CD4-positive, alpha-beta T cell treated with Interleukin-12 subunit alpha and Interleukin-12 subunit beta, for 1 hour (primary cell): ENCODE results near the gene PIK3AP1.
A peak's percentile ranks its signal among the peaks of the same experiment; 100 is the strongest.
"Not testable (repeated sequence)": the region's sequence is repeated elsewhere in the genome, so short reads cannot be mapped to it uniquely, and the experiment has no call there.

Experiments used
- DNase-seq: peaks from one replicate; pipeline ENCODE4 v3.0.0-alpha.2; 2020

PIK3AP1 gene

GRCh38 chr10:96606946-96607345 lies 113.4 kb downstream of the PIK3AP1 start:
- DNase-seq, result no peak

DNA sequence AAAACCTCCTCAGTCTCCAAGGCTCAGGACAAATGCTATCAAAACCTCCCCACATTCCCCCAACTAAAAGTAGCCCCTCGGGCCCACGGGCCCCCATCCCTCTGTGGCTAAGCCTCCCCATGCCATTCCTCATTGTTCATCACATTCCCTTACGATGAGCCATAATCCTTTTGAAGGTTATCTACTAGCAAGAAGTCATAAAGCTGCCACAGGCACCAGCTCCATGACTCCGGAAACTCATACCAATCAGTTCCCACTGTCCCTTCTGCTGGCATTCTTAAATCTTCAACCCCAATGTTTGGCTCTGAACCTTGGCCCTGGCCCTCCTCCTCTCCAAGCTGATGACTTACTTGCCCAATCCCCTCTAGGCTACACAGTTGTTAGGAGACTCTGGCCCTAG lies 114.1 kb downstream of the PIK3AP1 start:
- DNase-seq, result no peak

DNA sequence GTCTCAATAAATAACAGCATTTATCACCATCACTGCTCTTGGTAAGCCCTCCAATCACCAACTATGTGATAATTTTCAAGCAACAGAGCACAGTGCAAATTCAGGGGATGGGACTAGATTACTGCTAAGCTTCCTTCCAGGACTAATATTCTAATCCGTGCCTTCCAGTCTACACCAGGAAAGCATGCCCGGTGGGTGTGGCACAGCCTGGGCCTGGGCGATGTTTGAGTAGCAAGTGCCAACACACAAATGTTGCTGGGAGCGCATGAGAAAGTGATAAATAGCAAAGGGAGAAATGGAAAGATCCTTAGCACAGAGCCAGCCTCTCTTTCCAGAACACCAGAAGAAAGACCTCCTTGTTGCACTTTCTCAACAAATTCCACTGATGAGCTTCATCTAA lies 120.0 kb downstream of the PIK3AP1 start:
- no peak for DNase-seq

- no peak for DNase-seq
These were observed 121.5 kb downstream of the PIK3AP1 start for GRCh38 chr10:96598846-96599245.

GRCh38 chr10:96596422-96597407 lies 123.6 kb downstream of the PIK3AP1 start:
- no peak for DNase-seq

DNA sequence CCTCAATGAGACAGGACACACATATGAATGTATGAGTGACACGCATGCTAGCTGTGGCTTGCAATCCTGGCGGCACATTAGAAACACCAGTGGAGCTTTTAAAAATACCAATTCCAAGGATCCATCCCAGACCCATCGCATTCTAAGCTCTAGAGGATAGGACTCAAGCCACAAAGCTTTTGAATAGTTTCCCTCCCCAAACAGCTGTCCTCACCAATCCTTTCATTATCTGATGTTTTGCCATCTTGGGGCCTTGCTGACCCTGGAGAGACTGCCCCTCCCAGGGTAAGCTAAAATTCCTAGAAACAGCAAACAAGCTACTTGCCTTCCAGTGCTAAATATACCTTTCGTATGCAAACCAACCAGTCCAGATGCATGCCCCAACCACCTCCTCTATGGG lies 124.6 kb downstream of the PIK3AP1 start:
- no peak for DNase-seq

DNA sequence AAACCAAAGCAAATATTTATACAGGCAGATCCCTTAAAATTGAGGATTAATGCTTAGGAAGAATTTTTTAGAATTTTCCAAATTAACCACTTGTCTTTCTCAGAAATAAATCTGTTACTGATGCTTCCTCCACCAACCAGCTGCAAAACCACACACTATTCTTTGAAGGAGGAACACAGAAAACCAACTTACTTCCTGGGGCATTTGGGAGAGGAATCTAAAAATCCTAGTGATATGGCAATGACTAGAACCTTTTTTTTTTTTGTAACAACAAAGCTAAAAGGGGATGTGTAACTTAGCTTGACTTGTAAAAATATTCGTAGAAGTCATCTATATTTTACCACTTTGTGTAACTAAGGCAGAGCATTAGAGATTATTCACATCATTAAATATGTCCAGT lies 128.4 kb downstream of the PIK3AP1 start:
- DNase-seq, result no peak

GRCh38 chr10:96588616-96589419 lies 131.5 kb downstream of the PIK3AP1 start:
- no peak for DNase-seq

DNA sequence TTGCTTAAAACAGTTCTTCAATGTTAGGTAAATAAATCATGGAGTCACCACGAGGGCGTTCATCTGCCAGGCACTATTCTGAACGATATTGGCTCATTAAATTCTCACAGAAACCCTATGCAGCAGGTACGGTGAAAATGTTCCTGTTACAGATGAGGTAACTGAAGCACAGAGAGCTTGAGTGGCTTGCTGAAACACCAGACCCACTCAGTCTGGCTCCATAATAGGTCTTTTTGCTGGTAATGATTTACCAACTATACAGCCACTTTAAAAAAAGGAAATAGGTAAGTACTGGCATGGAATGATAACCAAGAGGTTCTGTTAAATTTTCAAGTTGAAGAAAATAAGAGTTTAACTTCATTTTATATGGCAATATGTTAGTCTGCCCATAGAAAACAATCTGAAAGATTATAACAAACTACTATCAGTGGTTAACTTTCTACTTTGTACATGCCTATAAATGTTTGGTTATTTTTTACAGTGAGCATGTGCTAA lies 132.2 kb downstream of the PIK3AP1 start:
- DNase-seq, result no peak

DNA sequence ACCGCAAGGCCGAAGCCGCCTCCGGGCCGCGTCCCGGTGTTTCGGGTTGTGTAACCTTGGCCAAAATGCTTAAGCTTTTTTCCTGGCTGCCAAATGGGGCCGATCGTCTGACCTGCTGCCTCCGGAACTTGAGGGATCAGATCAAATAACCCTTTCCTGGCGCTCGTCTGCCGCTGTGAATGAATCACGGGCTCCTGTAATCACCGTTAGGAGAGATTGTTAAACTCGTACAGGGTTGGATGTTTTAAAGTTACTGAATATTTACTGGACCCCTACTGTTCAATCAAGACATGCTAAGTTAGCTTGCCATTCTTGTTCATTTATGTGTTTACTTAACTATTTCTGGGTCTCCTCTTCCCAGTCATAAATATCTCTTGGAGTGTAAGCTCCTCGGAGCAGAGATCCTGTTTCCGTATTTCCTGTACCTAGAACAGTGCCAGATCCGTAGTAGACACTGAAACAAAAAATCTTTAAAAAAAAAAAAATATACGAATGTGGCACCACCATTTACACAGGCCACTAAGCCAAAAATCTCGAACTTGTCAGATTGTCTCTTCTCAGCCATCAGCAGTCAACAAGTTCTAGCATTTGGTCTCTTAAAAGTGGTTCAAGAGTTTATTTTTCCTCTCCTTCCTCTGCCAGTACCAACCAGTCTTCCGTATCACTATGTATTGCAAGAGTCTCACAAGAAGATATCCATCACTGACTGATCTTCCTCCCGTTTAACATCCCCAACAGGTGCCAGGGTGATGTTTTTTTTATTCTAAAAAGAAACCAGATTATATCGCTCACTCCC lies 132.9 kb downstream of the PIK3AP1 start:
- peak; percentile 13 for DNase-seq

DNA sequence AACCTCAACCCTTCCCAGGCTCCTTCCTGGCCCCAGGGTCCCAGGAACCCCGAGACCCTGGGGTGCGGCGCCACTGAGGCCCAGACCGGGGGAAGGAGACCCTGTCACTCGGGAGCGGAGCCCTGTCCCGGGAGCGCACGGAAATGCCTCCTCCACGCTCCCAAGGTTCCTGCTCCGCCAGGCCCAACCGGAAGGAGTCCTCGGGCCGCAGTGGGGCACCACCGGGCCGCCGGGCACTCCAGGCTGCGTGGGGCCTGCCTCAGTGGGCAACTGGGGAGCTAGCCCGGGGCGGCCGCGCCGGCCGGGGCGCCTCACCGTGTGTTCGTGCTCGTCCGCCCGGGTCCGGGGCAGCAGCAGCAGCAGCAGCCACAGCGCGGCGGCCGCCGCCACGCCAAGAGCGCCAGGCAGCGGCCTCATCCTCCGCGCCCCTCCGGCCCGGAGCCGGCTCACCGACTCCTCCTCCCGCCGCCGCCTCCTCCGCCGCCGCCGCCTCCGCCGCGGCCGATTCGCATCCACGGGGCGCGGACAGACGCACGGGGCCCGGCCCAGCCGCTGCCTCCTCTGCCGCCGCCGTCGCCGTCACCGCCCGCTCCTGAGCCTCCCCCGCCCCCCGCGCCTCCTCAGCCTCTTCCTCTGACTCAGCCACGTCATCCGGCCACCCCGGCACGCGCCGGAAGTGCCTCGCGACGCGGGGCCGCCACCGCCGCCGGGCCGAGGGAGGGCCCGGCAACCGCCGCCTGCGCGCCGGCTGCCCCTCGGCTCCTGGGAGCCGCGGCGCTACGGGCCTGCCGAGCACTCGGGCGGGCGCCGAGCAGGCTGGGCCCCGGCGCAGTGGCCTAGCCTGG lies 133.7 kb downstream of the PIK3AP1 start, which contains the start of gene TM9SF3:
TM9SF3 (minus strand) TSS at position 594 of the 845 bp plus-strand sequence; CDS start at position 417, 177 bp downstream.
- peak; percentile 93 for DNase-seq

DNA sequence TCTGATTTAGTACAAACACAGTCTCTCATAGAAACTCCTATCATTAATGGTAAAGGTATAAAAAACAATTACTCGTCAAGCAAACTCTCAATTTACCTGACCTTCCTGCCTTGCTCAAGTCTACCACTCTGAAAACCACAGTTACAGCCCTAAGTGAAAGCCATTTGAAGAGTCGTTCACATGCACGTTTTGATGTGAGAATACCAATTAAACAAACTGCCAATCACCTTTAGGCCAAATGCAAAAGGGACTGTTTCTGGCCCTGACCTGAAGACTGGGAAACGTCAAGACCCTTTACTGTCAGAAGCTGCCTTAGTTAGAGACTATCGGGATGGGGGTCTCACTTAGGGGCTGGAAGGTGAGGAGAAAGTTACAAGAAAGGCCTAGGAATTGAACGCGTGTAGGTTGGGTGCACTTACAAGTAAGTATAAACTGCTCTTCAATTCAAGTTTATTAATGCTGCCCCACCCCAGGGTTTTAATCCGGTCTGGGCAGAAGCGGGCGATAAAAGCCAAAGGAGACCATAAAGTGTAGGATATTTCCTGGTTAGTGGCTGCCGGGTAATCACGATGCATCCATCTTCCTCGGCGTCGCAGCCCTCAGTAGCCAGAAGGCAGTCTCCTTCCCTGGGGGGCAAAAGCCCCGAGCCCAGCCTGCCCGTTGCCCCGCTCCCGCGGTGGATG lies 134.4 kb downstream of the PIK3AP1 start:
- peak; percentile 50 for DNase-seq

- no peak for DNase-seq
These were observed 135.8 kb downstream of the PIK3AP1 start for GRCh38 chr10:96584474-96584873.

DNA sequence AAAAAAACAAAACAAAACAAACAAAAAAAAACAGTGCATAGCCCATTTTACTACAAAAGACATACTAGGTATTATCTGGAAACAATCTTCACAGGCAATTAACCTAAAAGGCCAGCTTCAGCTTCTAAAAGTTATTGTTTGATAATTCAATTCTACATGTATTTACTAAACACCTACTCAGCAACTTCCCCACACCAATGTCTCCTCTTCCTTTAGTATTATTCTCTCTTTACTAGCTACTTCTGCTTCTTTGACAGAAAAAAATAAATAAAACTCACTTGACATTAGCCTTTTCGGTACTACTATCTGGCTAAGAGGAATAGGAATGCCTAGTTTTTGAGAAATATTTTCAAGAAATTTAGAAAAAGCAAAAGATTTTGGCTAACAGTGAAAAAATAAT lies 136.3 kb downstream of the PIK3AP1 start:
- DNase-seq, result no peak

GRCh38 chr10:96579133-96579532 lies 141.2 kb downstream of the PIK3AP1 start:
- DNase-seq, result no peak

GRCh38 chr10:96578633-96579032 lies 141.7 kb downstream of the PIK3AP1 start:
- DNase-seq, result no peak

- no peak for DNase-seq
These were observed 142.3 kb downstream of the PIK3AP1 start for GRCh38 chr10:96578022-96578421.

GRCh38 chr10:96577069-96577468 lies 143.2 kb downstream of the PIK3AP1 start:
- no peak for DNase-seq

DNA sequence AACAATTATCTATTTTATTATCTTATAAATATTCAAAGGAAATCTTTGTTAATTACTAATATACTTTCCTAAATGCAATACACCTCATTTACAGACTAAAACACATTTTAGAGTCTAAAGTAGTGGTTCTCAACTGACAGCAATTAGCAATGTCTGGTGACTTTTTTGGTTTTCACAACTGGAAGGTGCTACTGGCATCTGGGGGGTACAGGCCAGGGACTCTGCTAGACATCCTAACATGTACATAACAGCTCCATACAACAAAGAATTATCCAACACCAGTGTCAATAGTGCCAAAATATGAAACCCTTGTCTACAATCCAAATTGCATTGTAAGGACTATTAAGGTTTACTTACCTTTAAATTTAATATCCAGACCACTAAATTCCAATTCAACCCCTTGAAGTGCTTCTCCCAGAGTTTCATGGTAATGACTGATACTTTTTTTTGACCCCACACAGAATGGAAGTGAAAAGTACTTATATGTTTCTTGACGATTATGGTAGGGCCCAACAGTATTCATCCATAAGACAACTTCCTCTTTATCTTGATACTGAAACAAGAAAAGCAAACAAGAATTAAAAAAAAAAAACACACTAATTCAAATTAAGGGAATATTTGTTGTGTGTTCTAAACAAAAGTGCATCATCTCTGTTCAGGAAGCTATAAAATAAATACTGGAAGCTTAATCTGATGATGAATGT lies 143.9 kb downstream of the PIK3AP1 start:
- no peak for DNase-seq

DNA sequence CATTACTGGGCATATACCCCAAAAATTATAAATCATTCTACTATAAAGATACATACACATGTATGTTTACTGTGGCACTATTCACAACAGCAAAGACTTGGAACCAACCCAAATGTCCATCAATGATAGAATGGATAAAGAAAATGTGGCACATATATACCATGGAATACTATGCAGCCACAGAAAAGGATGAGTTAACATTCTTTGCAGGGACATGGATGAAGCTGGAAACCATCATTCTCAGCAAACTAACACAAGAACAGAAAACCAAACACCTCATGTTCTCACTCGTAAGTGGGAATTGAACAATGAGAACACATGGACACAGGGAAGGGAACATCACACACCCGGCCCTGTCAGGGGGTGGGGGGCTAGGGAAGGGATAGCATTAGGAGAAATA lies 145.8 kb downstream of the PIK3AP1 start:
- not testable (repeated sequence) for DNase-seq
